ENCODE measurements around the gene NYAP2. TPM values are rescaled to one million over a fixed set of nuclear protein-coding genes. Genes with fewer than 3 reads are reported as not detected.

NYAP2 gene
- polyA plus RNA-seq, 2 donors: 0.08 to 0.09 TPM

GRCh38 chr2:225650041-225650440, 250.5 kb downstream of the NYAP2 start:
- WGBS, 2 donors: 90 to 91% methylated on average over 8 of the region's 8 CpGs
- Histone ChIP-seq H3K27me3 (ENCODE audit: control insufficient read depth in 1 of 2, insufficient read depth in 2 of 2, low read length in 2 of 2) (no peaks in the 10 kb centered on the region), H3K9me3 (ENCODE audit: control insufficient read depth in 2 of 2, insufficient read depth in 1 of 2, low read depth in 1 of 2, low read length in 1 of 2) (no peaks in the 10 kb centered on the region), H3K4me3 (ENCODE audit: low read depth in 1 of 2, low read length in 2 of 2) (no peak overlapping the region), H3K27ac (ENCODE audit: low read depth in 2 of 2, low read length in 1 of 2) (no peak overlapping the region), H3K4me1 (ENCODE audit: control insufficient read depth in 2 of 2, insufficient read depth in 2 of 2, low read length in 1 of 2) (no peaks in the 10 kb centered on the region), H3K36me3 (ENCODE audit: control insufficient read depth in 2 of 2, insufficient read depth in 2 of 2, low read length in 1 of 2) (no peaks in the 10 kb centered on the region)

- Histone ChIP-seq H3K9me3 (ENCODE audit: control insufficient read depth in 2 of 2, insufficient read depth in 1 of 2, low read depth in 1 of 2, low read length in 1 of 2) (no peaks in the 10 kb centered on the region), H3K27ac (ENCODE audit: low read depth in 2 of 2, low read length in 1 of 2) (no peak overlapping the region), H3K36me3 (ENCODE audit: control insufficient read depth in 2 of 2, insufficient read depth in 2 of 2, low read length in 1 of 2) (no peaks in the 10 kb centered on the region), H3K4me1 (ENCODE audit: control insufficient read depth in 2 of 2, insufficient read depth in 2 of 2, low read length in 1 of 2) (no peaks in the 10 kb centered on the region), H3K4me3 (ENCODE audit: low read depth in 1 of 2, low read length in 2 of 2) (no peak overlapping the region), H3K27me3 (ENCODE audit: control insufficient read depth in 1 of 2, insufficient read depth in 2 of 2, low read length in 2 of 2) (no peaks in the 10 kb centered on the region)
- WGBS, 2 donors: 16 to 18% methylated on average over 11 of the region's 11 CpGs
These were observed 261.0 kb downstream of the NYAP2 start for GRCh38 chr2:225660262-225661131.

- Histone ChIP-seq H3K4me3 (ENCODE audit: low read depth in 1 of 2, low read length in 2 of 2) (no peak overlapping the region), H3K9me3 (ENCODE audit: control insufficient read depth in 2 of 2, insufficient read depth in 1 of 2, low read depth in 1 of 2, low read length in 1 of 2) (no peaks in the 10 kb centered on the region), H3K27ac (ENCODE audit: low read depth in 2 of 2, low read length in 1 of 2) (no peak overlapping the region), H3K36me3 (ENCODE audit: control insufficient read depth in 2 of 2, insufficient read depth in 2 of 2, low read length in 1 of 2) (no peaks in the 10 kb centered on the region), H3K4me1 (ENCODE audit: control insufficient read depth in 2 of 2, insufficient read depth in 2 of 2, low read length in 1 of 2) (no peaks in the 10 kb centered on the region), H3K27me3 (ENCODE audit: control insufficient read depth in 1 of 2, insufficient read depth in 2 of 2, low read length in 2 of 2) (no peaks in the 10 kb centered on the region)
- WGBS, 2 donors: 65 to 70% methylated on average over 4 of the region's 4 CpGs
These were observed 262.6 kb downstream of the NYAP2 start for GRCh38 chr2:225662101-225662500.

GRCh38 chr2:225667445-225667844, 267.9 kb downstream of the NYAP2 start:
- Histone ChIP-seq H3K27ac (ENCODE audit: low read depth in 2 of 2, low read length in 1 of 2) (no peak overlapping the region), H3K36me3 (ENCODE audit: control insufficient read depth in 2 of 2, insufficient read depth in 2 of 2, low read length in 1 of 2) (no peaks in the 10 kb centered on the region), H3K27me3 (ENCODE audit: control insufficient read depth in 1 of 2, insufficient read depth in 2 of 2, low read length in 2 of 2) (no peaks in the 10 kb centered on the region), H3K9me3 (ENCODE audit: control insufficient read depth in 2 of 2, insufficient read depth in 1 of 2, low read depth in 1 of 2, low read length in 1 of 2) (no peaks in the 10 kb centered on the region), H3K4me1 (ENCODE audit: control insufficient read depth in 2 of 2, insufficient read depth in 2 of 2, low read length in 1 of 2) (no peaks in the 10 kb centered on the region), H3K4me3 (ENCODE audit: low read depth in 1 of 2, low read length in 2 of 2) (no peak overlapping the region)
- WGBS, 2 donors: 64 to 71% methylated on average over 2 of the region's 2 CpGs

DNA sequence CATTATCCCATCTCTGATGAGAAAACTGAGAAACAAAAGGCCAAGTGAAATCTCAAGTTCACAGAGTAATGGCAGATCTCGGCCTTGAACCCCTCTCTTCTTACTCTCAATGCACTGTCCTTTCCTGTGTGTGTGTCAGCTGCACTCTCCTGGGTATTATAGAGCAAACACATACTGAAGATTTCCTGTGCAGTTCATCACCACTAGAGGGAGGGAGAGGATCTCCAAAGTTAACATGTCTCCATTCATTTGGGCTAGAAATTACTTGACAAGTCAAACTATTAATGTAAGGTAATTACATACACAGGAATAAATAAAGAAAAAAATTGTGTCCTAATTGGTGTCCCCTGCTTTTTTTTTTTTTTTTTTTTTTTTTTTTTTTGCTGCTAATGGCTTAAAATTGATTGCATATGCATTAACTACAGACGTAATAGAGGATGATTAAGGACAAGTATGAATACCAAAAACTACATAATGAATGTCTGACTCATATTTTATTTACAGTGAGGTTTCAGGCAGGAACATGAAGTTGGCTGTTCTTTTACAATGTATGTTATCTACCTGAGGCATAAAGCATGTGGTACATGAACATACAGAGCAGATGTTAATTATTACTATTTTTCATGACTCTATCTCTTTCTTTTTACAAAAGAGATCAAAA, 269.2 kb downstream of the NYAP2 start:
- no peaks in the 10 kb centered on the region for H3K4me1 ChIP-seq (ENCODE audit: control insufficient read depth in 2 of 2, insufficient read depth in 2 of 2, low read length in 1 of 2)
- no peak overlapping the region for H3K4me3 ChIP-seq (ENCODE audit: low read depth in 1 of 2, low read length in 2 of 2)
- H3K36me3 ChIP-seq (ENCODE audit: control insufficient read depth in 2 of 2, insufficient read depth in 2 of 2, low read length in 1 of 2): no peaks in the 10 kb centered on the region
- no peaks in the 10 kb centered on the region for H3K9me3 ChIP-seq (ENCODE audit: control insufficient read depth in 2 of 2, insufficient read depth in 1 of 2, low read depth in 1 of 2, low read length in 1 of 2)
- no peak overlapping the region for H3K27ac ChIP-seq (ENCODE audit: low read depth in 2 of 2, low read length in 1 of 2)
- WGBS, 2 donors: 29 to 35% methylated on average over 2 of the region's 2 CpGs
- H3K27me3 ChIP-seq (ENCODE audit: control insufficient read depth in 1 of 2, insufficient read depth in 2 of 2, low read length in 2 of 2): no peaks in the 10 kb centered on the region

- Histone ChIP-seq H3K4me1 (ENCODE audit: control insufficient read depth in 2 of 2, insufficient read depth in 2 of 2, low read length in 1 of 2) (no peaks in the 10 kb centered on the region), H3K9me3 (ENCODE audit: control insufficient read depth in 2 of 2, insufficient read depth in 1 of 2, low read depth in 1 of 2, low read length in 1 of 2) (no peaks in the 10 kb centered on the region), H3K4me3 (ENCODE audit: low read depth in 1 of 2, low read length in 2 of 2) (no peak overlapping the region), H3K36me3 (ENCODE audit: control insufficient read depth in 2 of 2, insufficient read depth in 2 of 2, low read length in 1 of 2) (no peaks in the 10 kb centered on the region), H3K27me3 (ENCODE audit: control insufficient read depth in 1 of 2, insufficient read depth in 2 of 2, low read length in 2 of 2) (no peaks in the 10 kb centered on the region), H3K27ac (ENCODE audit: low read depth in 2 of 2, low read length in 1 of 2) (no peak overlapping the region)
- WGBS, 2 donors: 47 to 54% methylated on average over 4 of the region's 4 CpGs
These were observed 270.8 kb downstream of the NYAP2 start for GRCh38 chr2:225670111-225670974.

DNA sequence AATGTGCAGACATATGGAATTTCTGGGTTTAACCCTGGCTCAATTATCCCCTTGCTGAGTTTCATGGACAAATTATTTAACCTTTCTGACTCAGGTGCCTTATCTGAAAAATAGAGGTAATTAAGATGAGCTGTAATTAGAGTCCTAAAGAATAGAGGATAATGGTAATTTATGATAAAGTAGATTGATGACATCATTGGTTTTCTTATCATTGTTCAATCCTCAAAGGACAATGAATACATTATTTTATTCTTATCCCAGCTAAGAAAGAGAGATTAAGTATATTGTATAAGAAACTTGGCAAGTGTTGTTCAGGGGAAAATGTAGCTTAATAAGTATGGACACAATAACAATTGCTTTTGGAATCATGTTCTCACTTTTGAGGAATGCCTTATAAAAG, 279.3 kb downstream of the NYAP2 start:
- Histone ChIP-seq H3K27ac (ENCODE audit: low read depth in 2 of 2, low read length in 1 of 2) (no peak overlapping the region), H3K27me3 (ENCODE audit: control insufficient read depth in 1 of 2, insufficient read depth in 2 of 2, low read length in 2 of 2) (no peaks in the 10 kb centered on the region), H3K4me1 (ENCODE audit: control insufficient read depth in 2 of 2, insufficient read depth in 2 of 2, low read length in 1 of 2) (no peaks in the 10 kb centered on the region), H3K36me3 (ENCODE audit: control insufficient read depth in 2 of 2, insufficient read depth in 2 of 2, low read length in 1 of 2) (no peaks in the 10 kb centered on the region), H3K4me3 (ENCODE audit: low read depth in 1 of 2, low read length in 2 of 2) (no peak overlapping the region), H3K9me3 (ENCODE audit: control insufficient read depth in 2 of 2, insufficient read depth in 1 of 2, low read depth in 1 of 2, low read length in 1 of 2) (no peaks in the 10 kb centered on the region)

DNA sequence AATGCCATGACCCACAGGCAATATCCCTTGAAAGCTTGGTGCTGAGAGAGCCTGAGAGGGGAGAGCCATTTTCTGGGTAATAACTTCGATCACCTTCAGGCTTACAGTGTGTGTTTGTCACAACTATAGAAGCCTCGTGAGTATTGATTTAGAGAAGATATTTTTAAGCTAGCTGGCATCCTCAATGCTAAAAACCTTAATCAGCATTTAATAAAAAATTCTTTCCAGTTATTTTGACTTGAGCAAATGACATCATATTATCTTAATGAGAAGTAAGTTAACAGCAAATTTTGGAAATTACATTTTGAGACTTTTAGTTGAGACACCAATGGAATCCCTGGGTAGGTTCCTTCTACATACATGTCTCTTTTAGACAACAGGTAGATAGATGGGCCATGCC, 283.7 kb downstream of the NYAP2 start:
- H3K4me1 ChIP-seq (ENCODE audit: control insufficient read depth in 2 of 2, insufficient read depth in 2 of 2, low read length in 1 of 2): no peaks in the 10 kb centered on the region
- no peaks in the 10 kb centered on the region for H3K27me3 ChIP-seq (ENCODE audit: control insufficient read depth in 1 of 2, insufficient read depth in 2 of 2, low read length in 2 of 2)
- no peak overlapping the region for H3K4me3 ChIP-seq (ENCODE audit: low read depth in 1 of 2, low read length in 2 of 2)
- 84 to 85% methylated on average over 2 of the region's 2 CpGs for WGBS, 2 donors
- H3K9me3 ChIP-seq (ENCODE audit: control insufficient read depth in 2 of 2, insufficient read depth in 1 of 2, low read depth in 1 of 2, low read length in 1 of 2): no peaks in the 10 kb centered on the region
- H3K27ac ChIP-seq (ENCODE audit: low read depth in 2 of 2, low read length in 1 of 2): no peak overlapping the region
- H3K36me3 ChIP-seq (ENCODE audit: control insufficient read depth in 2 of 2, insufficient read depth in 2 of 2, low read length in 1 of 2): no peaks in the 10 kb centered on the region

- 66 to 80% methylated on average over 1 of the region's 1 CpG for WGBS, 2 donors
- no peaks in the 10 kb centered on the region for H3K9me3 ChIP-seq (ENCODE audit: control insufficient read depth in 2 of 2, insufficient read depth in 1 of 2, low read depth in 1 of 2, low read length in 1 of 2)
These were observed 290.6 kb downstream of the NYAP2 start for GRCh38 chr2:225690153-225690552.

More at GRCh38 chr2:225690153-225690552, 290.6 kb downstream of the NYAP2 start:
- no peak overlapping the region for H3K4me3 ChIP-seq (ENCODE audit: low read depth in 1 of 2, low read length in 2 of 2)
- H3K27ac ChIP-seq (ENCODE audit: low read depth in 2 of 2, low read length in 1 of 2): no peak overlapping the region
- H3K27me3 ChIP-seq (ENCODE audit: control insufficient read depth in 1 of 2, insufficient read depth in 2 of 2, low read length in 2 of 2): no peaks in the 10 kb centered on the region
- H3K36me3 ChIP-seq (ENCODE audit: control insufficient read depth in 2 of 2, insufficient read depth in 2 of 2, low read length in 1 of 2): no peaks in the 10 kb centered on the region
- no peaks in the 10 kb centered on the region for H3K4me1 ChIP-seq (ENCODE audit: control insufficient read depth in 2 of 2, insufficient read depth in 2 of 2, low read length in 1 of 2)

All from esophagus (tissue), 2 donors.